Endothelial cell of umbilical vein (primary cell): Measurements from ENCODE around the gene RAD18.

Experiments used
- MYC ChIP-seq: IDR thresholded peaks from one replicate; pipeline ENCODE4 v1.6.1; 2011; ENCODE audit warnings: mild to moderate bottlenecking, low read depth, low read length
- POLR2A ChIP-seq: IDR thresholded peaks from 2 replicates; pipeline ENCODE4 v1.6.1; 2012; ENCODE audit warnings: low read depth, mild to moderate bottlenecking, control low read depth, low read length
- POLR2AphosphoS5 ChIP-seq: IDR thresholded peaks from 2 replicates; pipeline ENCODE4 v1.6.1; 2012; ENCODE audit warnings: low read depth, mild to moderate bottlenecking, control low read depth, low read length, moderate library complexity; ENCODE audit not compliant: insufficient read depth
- TF ChIP-seq, protein P1 (sequence below), 2 donors: IDR thresholded peaks; 1 replicate in 1 of 2; 2 replicates in 1 of 2; pipeline ENCODE4 v1.5.1; 2011; ENCODE audit warnings: low read length in 2 of 2, mild to moderate bottlenecking in 2 of 2, moderate library complexity in 2 of 2, control low read depth in 1 of 2, inconsistent platforms in 1 of 2, low read depth in 1 of 2; ENCODE audit not compliant: insufficient read depth in 1 of 2; ENCODE audit errors: extremely low read depth in 1 of 2

DNA sequence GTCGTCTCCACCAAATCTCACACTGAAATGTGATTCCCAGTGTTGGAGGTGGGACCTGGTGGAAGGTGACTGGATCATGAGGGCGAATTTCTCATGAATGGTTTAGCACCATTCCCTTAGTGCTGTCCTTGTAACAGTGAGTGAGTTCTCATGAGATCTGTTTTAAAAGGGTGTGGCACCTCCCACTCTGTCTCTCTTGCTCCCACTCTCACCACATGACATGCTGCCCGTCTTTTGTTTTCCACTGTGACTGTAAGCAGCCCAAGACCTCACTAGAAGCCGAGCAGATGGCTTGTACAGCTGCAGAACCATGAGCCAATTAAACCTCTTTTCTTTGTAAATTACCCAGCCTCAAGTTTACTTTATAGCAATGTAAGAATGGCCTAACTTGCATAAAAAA lies 21.2 kb downstream of the RAD18 start:
- no peak for TF ChIP-seq MYC
- no peak for TF ChIP-seq POLR2AphosphoS5
- TF ChIP-seq POLR2A, result no peak
- TF ChIP-seq, protein P1, sequence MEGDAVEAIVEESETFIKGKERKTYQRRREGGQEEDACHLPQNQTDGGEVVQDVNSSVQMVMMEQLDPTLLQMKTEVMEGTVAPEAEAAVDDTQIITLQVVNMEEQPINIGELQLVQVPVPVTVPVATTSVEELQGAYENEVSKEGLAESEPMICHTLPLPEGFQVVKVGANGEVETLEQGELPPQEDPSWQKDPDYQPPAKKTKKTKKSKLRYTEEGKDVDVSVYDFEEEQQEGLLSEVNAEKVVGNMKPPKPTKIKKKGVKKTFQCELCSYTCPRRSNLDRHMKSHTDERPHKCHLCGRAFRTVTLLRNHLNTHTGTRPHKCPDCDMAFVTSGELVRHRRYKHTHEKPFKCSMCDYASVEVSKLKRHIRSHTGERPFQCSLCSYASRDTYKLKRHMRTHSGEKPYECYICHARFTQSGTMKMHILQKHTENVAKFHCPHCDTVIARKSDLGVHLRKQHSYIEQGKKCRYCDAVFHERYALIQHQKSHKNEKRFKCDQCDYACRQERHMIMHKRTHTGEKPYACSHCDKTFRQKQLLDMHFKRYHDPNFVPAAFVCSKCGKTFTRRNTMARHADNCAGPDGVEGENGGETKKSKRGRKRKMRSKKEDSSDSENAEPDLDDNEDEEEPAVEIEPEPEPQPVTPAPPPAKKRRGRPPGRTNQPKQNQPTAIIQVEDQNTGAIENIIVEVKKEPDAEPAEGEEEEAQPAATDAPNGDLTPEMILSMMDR (IDR thresholded peaks at IDR 0.05; ENCODE audit: extremely low read depth in 1 of 2, insufficient read depth in 1 of 2, low read depth in 1 of 2, low read length in 2 of 2), result no peak
